SU-DHL-6 (cell line): Measurements from ENCODE around the gene PPP1R12C.

Source experiments
- CTCF ChIP-seq: fragments of 200-600 bp; sonication (generic); IDR thresholded peaks from one replicate; pipeline ENCODE4 v1.5.1; 2017; ENCODE audit warnings: antibody characterized with exemption, mild to moderate bottlenecking, low read length, moderate library complexity; ENCODE audit not compliant: insufficient read depth, poor library complexity, severe bottlenecking
- EZH2phosphoT487 ChIP-seq: fragments of 200-600 bp; sonication (generic), shearing (Covaris generic); conservative IDR thresholded peaks from 2 replicates; pipeline ENCODE4 v1.6.1; 2018; ENCODE audit warnings: mild to moderate bottlenecking, antibody characterized with exemption, low read length, moderate library complexity, mixed read lengths

DNA sequence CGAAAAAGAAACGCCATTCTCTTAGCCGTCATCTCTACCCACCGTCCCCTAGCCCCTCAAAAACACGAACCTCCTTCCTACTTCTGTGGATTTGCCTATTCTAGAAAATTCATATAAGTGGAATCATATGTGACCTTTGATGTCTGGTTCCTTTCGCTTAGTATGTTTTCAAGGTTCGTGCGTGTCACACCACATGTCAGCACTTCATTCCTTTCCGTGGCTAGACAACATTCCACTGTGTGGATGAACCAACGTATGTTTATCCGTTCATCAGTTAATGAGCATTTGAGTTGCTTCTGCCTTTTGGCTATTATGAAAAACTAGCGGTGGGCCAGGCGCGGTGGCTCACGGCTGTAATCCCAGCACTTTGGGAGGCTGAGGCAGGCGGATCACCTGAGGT is 14.0 kb upstream of the PPP1R12C start:
- TF ChIP-seq CTCF (no peak), EZH2phosphoT487 (no peak)
